Measurements from ENCODE around the gene CXCR3. TPM values are rescaled to one million over a fixed set of nuclear protein-coding genes. Genes with fewer than 3 reads are reported as not detected.
A peak's percentile ranks its signal among the peaks of the same experiment; 100 is the strongest.
"Not testable (repeated sequence)": the region's sequence is repeated elsewhere in the genome, so short reads cannot be mapped to it uniquely, and the experiment has no call there.

The CXCR3 gene
- not detected in 2 replicates for total RNA-seq

DNA sequence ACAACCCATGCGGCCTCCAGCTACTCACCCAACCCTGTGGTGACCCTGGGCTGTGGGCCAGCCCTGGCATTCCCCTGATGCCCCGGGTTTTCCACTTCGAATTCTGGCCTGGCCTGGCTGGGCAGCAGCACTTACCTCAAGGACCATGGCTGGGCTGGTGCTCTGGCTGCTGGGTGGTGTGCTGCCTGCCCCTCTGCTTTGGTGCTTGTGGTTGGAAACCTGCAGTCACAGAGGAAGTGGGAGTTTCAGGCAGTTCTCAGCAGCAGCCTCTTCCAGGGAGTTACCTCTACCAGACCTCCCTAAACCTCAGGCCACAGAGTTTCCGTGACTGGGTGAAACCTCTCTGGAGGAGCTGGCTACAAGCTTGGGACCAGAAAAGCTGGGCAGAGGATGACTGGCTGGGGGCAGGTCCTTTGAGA, at the start of gene CXCR3:
Gene CXCR3 (minus strand): TSS at position 209 of the 419 bp plus-strand sequence. CDS start 62 bp downstream, at position 147.
- DNase-seq (ENCODE audit: low read depth in 2 of 2), result no peak

DNA sequence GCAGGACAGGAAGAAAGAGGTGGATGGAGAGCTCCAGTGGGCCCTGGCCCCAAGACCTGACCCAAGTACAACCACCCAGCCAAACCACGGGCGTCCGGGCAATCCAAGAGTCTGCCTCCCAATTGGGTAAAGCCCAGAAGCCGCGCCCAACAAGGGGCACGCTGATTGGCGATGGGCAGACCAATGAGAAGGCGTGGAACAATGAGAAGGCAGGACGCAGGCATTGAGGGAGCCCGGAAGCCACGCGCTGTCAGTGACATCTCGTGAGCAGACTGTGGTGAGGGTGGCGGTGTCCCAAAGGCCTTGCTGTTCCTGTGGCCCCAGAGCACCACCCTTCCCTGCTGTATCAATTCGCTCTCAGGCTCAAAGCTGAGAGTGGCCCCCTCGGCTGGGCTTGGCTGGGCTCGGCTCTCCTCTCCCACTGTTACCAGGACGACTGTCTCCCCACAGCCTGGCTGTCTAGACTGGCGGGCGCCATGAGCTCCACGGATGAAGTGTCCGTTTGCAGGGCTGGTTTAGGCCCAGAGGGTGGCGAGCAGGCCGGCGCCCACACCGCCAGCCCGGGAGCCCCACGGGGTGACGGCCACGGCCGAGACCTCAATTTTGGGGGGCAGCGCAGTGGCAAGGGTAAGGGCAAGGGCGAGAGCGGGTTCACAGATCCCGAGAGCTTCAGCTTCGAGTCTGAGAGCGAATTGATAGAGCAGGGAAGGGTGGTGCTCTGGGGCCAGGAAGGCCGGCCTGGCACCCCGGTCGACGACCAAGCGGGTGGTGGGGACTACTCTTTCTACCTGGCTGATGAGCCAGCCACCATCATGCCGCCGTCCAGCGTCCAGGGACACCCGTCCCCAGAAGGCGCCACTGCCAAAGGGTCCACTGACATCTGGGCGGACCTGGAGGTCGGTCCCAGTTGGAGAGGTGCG, 49.3 kb upstream of the CXCR3 start, which contains the start of gene LOC101059915:
Gene LOC101059915 (plus strand): TSS at position 219 of the 920 bp plus-strand sequence.
- no peak for DNase-seq (ENCODE audit: low read depth in 2 of 2)

DNA sequence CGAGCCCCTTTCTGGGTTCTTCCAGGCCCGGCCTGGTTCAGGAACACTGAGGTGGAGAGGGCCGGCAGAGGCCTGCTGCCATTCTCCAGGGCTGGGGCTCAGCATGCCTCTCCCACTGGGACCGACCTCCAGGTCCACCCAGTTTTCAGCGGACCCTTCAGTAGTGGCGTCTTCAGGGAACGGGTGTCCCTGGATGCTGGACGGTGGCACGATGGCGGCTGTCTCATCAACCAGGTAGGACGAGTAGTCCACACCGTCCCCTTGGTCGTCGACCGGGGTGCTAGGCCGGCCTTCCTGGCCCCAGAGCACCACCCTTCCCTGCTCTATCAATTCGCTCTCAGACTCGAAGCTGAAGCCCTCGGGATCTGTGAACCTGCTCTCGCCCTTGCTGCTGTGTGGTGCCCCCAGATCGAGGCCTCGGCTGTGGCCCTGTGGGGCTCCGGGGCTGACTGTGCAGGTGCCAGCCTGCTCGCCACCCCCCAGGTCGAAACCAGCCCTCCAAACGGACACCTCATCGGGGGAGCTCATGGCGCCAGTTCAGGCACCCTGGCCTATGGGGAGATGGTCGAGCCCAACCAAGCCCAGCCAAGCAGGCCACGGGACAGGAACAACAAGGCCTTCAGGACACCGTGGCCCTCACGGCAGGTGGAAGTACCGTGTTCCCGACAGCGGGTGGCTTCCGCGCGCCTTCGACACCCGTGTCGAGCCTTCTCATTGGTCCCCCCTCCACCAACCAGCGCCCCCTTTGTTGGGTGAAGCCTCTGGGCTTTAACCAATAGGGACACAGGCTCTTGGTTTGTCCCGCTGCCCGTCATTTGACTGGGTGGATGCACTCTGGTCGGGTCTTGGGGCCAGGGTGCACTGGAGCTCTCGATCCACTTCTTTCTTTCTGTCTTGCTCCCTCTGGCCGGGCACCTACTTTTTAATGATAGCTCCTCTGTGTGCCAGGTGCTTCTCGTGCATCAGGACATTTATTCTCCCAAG, 48.2 kb upstream of the CXCR3 start:
- no peak for DNase-seq (ENCODE audit: low read depth in 2 of 2)

DNA sequence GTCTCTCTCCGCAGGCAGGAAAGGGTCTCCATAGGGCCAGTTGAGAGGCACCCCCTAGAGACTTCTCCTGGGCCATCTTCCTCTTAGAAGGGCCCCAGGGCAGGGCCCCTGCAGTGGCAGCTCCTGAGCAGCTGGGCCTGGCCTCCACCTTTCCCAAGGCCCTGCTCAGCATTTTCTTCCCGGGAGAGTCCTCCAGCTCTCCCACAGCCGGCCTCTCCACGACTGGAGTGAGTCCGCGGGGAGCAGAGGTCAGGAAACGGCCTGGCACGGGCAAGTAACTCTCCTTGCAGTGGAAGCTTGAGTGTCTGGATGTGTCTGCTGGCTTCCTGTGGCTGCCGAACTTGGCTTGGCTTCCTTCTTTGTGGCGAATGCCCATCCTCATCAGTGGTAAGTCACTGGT, 47.4 kb upstream of the CXCR3 start:
- DNase-seq (ENCODE audit: low read depth in 2 of 2), result no peak

DNA sequence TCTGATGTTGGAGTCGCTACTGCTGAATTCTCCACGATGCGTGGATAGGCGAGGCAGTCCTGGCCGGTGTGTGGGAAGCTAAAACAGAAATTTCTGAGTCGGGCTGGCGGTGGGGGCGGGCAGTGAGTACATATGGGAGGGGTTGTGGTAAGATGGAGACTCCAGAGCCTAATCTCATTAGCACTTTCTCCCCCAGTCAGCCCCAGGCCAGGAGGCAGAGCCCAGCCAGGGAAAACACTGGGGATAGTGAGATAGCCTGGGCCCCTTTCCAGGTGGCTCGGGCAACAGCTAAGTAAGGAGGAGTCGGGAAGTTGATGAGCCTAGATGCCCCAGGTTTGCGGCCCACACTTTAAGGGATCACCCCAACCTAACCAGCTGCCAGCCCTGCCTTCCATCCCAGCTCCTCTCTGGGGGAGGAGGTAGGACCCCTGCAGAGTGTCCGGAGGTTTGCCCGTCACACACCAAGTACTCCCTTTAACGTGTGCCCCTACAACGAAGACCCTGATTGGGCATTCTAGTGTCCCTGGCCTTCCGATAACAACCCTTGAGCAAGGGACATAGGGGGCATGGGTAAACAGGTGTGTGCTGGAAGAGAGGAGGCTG, 46.7 kb upstream of the CXCR3 start:
- no peak for DNase-seq (ENCODE audit: low read depth in 2 of 2)

DNA sequence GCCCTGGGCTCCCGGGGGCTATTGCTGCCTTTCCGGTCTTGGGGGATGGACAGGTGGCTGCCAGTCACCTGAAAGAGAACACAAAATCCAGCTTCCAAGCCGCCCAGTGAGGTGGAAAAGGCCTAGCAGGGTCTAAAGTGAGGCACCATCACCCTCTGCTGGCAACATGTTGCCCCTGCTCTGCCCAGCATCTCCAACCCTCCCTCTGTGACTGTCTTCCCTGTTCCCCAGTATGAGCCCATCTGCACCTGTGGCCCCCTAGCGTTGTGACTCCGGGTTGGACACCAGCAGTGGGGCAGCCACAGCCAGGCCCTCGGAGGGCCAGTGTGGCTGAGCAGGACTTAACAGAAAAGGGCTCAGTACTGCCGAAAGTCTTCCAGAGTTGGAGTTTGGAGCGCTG, 45.9 kb upstream of the CXCR3 start:
- DNase-seq (ENCODE audit: low read depth in 2 of 2), result peak in 1 of 2 donors; percentile 28

DNA sequence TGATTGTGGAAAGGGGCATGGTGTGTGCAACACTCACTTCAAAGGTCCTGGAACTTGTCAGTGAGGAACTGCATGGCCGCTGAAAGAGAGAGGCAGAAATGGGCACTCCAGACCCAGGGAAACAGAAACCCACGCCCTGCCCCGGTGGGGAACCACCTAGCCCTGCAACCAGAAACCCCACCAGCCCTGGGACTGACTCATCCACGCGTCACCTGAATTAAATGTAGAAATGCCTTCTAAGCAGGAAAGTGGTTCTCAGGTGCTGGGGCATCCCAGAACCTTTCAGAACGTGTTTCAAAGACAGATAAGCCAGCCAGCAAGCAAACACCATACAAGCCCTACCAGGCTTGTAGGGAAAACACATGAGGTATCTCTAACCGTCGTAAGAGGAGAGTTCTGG, 44.9 kb upstream of the CXCR3 start:
- not testable (repeated sequence) for DNase-seq (ENCODE audit: low read depth in 2 of 2)

DNA sequence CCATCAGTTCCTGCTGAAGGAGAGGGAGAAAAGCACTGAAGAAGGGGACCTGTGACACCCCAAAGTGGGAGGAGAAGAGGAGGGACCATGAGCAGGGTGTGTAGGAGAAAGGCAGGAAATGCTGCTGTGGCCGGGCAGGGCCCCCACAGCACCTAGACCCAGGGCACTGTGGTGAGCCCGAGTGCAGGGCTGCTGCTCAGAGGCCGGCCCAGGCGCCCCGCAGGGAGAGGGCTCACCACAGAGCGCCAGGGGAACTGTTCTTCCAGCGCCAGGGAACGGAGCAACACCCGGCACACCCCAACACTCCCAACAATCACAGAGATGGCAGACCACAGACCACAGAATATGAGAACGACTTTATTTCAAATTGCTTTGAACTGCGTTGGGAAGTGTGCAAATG, 44.3 kb upstream of the CXCR3 start:
- DNase-seq (ENCODE audit: low read depth in 2 of 2), result not testable (repeated sequence)

DNA sequence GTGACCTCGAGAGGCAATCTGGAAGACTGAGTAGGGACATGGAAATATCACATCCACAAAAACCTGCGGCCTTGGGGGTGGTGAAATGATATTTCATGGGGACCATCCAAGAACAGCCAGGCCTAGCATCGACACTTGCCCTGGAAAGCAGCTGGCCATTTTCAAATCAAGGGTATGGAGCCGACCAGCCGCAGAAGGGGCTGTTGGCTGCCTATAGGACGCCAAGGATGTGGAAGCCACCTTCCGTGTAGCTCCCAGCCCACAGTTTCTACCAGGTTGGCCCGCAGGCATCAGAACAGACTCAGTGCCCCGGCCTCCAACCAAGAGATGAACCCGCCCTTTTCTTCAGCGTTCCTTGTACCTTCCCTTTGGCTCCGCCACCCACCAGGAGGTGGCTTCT, 43.6 kb upstream of the CXCR3 start:
- no peak for DNase-seq (ENCODE audit: low read depth in 2 of 2)

DNA sequence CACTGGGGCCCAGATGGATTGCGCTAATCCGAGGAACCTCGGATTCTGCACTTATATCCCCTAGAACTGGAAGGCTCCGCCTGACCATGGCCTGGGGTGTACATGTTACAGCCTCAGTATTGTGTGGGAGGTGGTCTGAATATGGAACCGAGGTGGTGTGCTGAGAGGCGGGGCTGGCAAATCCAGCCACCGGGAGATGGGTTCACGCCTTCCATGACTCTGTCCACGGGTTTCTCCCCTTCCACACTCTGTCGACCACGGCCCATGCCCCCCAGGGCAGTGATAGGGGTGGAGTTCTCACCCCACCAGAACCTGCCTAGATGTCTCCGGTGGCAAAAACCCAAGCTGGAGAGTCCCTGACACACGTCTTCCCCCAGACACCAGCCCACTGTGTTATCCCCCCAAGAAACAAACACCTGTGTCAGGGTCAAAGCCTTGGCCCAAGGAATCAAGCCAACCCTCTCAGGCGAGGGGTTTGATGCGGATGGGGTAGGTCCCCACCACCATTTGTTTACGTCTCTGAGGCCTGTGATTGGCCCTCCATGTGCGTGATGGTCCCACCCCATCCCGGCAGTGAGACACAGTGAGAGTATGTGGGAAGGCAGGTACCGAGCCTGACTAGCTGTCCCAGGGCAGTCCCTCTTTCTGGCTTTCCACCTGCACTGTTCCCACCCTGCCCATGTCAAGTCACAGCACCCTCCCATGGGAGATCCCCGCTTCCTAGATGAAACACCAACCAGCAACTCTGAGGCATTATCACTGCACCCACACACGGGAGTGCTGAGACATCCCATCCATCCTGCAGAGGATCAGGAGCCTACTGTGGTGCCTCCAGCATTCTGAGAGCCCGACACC, 42.5 kb upstream of the CXCR3 start:
- no peak for DNase-seq (ENCODE audit: low read depth in 2 of 2)

DNA sequence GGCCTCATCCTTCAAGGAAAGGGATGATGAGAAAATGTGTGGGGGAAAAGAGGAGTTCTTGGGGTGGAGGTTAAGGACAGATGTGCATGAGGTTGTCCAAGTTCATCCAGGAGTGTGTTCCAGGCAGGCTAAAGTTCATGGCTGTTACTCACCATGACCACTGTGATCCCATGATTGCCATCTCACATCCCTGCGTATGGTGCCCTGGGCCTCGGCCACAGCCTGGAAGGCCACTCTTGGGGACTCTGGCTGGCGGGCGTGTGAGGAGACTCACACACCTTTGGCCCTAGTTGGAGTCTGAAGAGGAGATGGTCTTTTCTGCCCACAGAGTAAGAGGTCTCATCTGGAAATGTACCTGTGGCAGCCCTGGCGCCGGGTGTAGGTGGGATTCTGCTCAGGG, 41.6 kb upstream of the CXCR3 start:
- DNase-seq (ENCODE audit: low read depth in 2 of 2), result no peak

DNA sequence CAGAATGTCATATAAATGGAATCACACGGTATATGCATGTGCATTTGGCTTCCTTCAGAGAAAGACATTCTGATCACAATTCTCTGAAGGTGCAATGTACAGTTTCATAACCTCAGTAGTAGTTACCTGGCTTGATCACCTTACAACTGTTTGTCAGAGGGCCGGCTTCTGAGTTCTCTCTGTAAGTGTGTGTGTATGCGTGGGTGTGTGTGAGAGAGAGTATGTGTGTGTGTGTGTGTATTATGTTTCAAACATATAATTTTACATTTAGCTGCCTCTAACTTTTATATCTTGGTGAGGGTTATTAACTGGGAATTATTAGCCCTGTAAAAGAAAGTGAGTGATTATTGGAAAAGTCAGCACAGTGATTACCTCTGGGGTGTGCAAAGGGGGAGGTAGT, 41.0 kb upstream of the CXCR3 start:
- DNase-seq (ENCODE audit: low read depth in 2 of 2), result no peak

DNA sequence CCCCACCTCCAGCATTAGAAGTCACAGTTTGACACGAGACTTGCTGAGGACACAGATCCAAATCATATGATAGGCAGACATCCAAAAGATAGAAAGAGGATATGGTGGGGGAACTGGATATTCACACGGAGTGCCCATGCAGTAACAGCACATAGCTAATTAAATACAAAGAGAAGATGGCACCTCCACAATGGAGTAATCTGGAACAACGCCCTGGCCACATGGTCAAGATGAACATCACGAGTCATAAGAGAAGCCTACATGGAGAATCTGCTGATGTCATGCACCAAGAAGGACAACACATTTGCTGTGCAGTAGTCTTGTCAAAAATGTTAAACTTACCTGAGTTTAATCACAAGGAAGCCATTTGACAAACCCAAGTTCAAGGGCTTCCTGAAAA, 39.0 kb upstream of the CXCR3 start:
- no peak for DNase-seq (ENCODE audit: low read depth in 2 of 2)

DNA sequence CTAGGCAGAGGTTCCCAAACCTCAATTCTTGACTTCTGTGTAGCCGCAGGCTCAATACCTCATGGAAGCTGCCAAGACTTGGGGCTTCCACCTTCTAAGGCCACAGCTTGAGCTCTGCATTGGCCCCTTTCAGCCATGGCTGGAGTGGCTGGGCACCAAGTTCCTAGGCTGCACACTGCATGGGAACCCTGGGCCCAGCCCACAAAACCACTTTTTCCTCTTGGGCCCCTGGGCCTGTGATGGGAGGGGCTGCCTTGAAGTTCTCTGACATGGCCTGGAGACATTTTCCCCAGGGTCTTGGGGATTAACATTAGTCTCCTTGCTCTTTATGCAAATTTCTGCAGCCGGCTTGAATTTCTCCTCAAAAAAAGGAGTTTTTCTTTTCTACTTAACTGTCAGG, 35.0 kb upstream of the CXCR3 start:
- DNase-seq (ENCODE audit: low read depth in 2 of 2), result no peak

DNA sequence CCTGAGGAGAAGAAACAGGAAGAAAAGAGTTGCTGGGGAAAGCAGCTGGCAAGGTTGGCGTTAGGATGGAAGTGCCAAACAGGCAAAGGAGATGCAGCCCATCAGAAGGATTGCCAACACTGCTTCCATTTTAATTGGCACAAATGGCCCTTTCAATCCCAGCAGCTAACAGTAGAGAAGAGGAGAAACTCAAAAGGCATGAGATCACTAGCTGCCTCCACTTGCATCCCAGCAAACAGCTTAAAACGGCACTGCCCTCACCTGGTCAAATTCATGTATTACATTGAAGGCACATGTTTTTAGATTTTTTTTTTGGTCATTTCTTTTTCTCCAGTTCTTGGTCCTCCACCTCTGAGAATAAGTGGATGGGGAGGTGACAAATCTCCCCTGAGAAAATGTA, 34.1 kb upstream of the CXCR3 start:
- DNase-seq (ENCODE audit: low read depth in 2 of 2), result peak; percentile 30 to 53

DNA sequence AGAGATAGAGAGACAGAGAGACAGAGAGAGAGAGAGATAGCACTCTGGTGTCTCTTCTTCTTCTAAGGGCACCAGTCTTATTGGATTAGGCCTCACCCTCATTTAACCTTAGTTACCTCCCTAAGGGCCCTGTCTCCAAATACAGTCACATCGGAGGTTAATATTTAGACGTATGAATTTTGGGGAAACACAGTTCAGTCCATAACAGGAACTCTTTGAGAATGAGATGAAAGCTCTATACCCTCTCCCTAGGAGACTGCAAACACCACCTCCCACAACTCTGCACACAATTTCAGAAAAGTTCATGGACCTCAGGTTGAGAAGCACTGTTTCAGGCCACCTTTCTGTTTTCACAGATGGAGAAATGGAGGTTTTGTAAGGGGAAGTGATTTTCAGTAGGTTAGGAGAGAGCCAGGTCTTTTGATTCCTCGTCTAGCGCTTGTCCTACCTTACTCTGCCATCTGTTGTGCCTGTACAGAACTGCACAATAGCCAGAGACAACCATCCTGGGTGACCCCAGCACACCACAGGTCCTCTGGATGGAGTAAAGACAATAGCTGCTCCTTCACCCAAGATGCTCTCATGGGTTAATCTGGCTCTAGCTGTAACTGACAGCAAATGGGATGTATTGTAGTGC, 32.1 kb upstream of the CXCR3 start:
- DNase-seq (ENCODE audit: low read depth in 2 of 2), result peak in 1 of 2 donors; percentile 5

DNA sequence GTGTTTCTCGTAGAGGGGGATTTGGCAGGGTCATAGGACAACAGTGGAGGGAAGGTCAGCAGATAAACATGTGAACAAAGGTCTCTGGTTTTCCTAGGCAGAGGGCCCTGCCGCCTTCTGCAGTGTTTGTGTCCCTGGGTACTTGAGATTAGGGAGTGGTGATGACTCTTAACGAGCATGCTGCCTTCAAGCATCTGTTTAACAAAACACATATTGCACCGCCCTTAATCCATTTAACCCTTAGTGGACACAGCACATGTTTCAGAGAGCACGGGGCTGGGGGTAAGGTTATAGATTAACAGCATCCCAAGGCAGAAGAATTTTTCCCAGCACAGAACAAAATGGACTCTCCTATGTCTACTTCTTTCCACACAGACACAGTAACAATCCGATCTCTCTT, 26.1 kb upstream of the CXCR3 start:
- DNase-seq (ENCODE audit: low read depth in 2 of 2), result not testable (repeated sequence)

DNA sequence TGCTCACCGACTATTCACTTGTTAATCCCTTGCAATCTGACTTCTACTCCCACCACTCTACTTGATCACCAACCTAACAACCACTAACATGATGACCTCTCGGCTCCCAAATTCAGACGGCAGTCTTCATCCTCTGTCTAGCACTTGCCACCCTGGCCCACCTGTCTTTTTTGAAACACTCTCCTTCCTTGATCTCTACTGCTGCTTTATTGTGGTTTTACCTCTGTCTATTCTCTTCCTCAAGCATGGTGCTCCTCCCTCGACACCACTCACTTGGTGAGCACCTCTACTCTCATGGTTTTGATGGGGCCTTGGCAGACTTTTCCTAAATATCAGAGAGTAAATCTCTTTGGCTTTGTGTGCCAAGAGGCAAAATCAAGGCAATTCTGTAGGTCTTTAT, 21.7 kb upstream of the CXCR3 start:
- DNase-seq (ENCODE audit: low read depth in 2 of 2), result no peak

DNA sequence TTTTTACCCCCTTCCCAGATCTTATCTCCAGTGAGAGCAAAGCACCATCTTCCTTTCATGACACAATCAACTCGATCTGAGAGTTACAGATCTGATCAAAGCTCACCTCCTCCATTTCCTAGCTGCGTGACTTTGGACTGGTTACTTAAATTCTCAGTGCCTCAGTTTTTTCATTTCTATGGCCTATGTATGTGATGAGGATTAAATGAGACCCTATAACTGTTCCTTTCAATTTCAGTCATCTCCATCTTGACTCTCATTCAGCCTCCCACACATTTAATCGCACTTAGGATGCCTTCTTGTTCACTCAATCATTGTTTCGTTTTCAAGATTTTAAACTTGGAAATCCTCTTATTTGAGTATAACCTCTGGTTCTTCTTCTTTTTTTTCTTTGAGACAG, 20.1 kb upstream of the CXCR3 start:
- no peak for DNase-seq (ENCODE audit: low read depth in 2 of 2)

DNA sequence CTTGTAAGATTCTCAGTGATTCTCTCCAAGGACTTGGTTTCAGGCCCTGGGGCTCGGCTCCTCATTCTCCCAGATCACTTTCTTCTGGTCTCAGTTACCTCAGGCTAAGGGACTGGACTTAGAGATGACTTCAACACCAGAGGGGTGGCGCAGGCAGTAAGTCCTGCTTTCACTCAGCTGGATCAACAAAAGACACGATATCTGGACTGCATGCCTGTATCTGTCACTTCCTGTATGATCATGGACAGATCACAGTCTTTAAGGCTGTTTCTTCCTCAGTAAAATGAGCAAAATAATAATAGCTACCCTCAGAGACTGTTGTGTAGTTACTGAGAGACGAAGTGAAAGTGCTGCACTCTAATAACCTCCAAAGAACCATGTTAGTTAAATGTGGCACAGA, 19.5 kb upstream of the CXCR3 start:
- DNase-seq (ENCODE audit: low read depth in 2 of 2), result peak in 1 of 2 donors; percentile 81

All from dermis microvascular lymphatic vessel endothelial cell (primary cell).